GM12878 (cell line): ENCODE measurements around the gene FRMPD2. TPM values are rescaled to one million over a fixed set of nuclear protein-coding genes. Genes with fewer than 3 reads are reported as not detected.

Experiments used
- CTCF ChIP-seq, 3 experiments: IDR thresholded peaks in 2 of 3; conservative IDR thresholded peaks in 1 of 3; 2 replicates each; pipeline ENCODE4 v1.5.1; 2011; ENCODE audit warnings: low read depth in 3 of 3, low read length in 3 of 3, mild to moderate bottlenecking in 3 of 3, control low read depth in 2 of 3, moderate library complexity in 2 of 3, inconsistent platforms in 1 of 3, mixed read lengths in 1 of 3; ENCODE audit not compliant: control insufficient read depth in 2 of 3, insufficient read depth in 1 of 3; ENCODE audit errors: extremely low read depth in 1 of 3
- GABPA ChIP-seq: IDR thresholded peaks from 2 replicates; pipeline ENCODE4 v1.6.1; 2014; ENCODE audit warnings: antibody characterized with exemption, low read depth, mild to moderate bottlenecking, inconsistent platforms
- HSF1 ChIP-seq: fragments of 150-350 bp; IDR thresholded peaks from 2 replicates; pipeline ENCODE4 v1.6.1; 2014; ENCODE audit warnings: mild to moderate bottlenecking, low read depth, low read length
- IKZF1 ChIP-seq: fragments of 450-650 bp; conservative IDR thresholded peaks from 2 replicates; pipeline ENCODE4 v1.6.1; 2017; ENCODE audit warnings: antibody characterized with exemption, mild to moderate bottlenecking
- IRF4 ChIP-seq: IDR thresholded peaks from 2 replicates; pipeline ENCODE4 v1.6.1; 2011; ENCODE audit warnings: low read depth, low read length
- JUNB ChIP-seq: IDR thresholded peaks from 2 replicates; pipeline ENCODE4 v1.6.1; 2016; ENCODE audit warnings: antibody characterized with exemption, mild to moderate bottlenecking
- LARP7 ChIP-seq: fragments of 450-650 bp; IDR thresholded peaks from 2 replicates; pipeline ENCODE4 v1.6.1; 2017; ENCODE audit warnings: mild to moderate bottlenecking
- NFIC ChIP-seq: IDR thresholded peaks from 2 replicates; pipeline ENCODE4 v1.6.1; 2012; ENCODE audit warnings: low read depth, mild to moderate bottlenecking, inconsistent platforms, low read length, moderate library complexity
- PML ChIP-seq: IDR thresholded peaks from 2 replicates; pipeline ENCODE4 v1.6.1; 2012; ENCODE audit warnings: low read length, inconsistent platforms
- POLR2A ChIP-seq: IDR thresholded peaks from 2 replicates; pipeline ENCODE4 v1.6.1; 2011; ENCODE audit warnings: low read depth, mild to moderate bottlenecking, low read length
- TARDBP ChIP-seq: IDR thresholded peaks from 2 replicates; pipeline ENCODE4 v1.6.1; 2016; ENCODE audit warnings: borderline replicate concordance
- WRNIP1 ChIP-seq: IDR thresholded peaks from 2 replicates; pipeline ENCODE4 v1.6.1; 2011; ENCODE audit warnings: low read depth, low read length, improper control_type of control experiment, borderline replicate concordance
- polyA plus RNA-seq, 11 experiments: library from polyadenylated mRNA; depleted of rRNA in 4 of 11; unstranded in 6 of 11; stranded (reverse) in 5 of 11; fragments of >200 nt; fragmentation: Nextera tagmentation in 4 of 11; fragmentation: Illumina TruSeq in 1 of 11; extraction: Ambion mirVana in 4 of 11; extraction: Trizol in 1 of 11; gene quantifications; 1 replicate in 1 of 11; 2 replicates in 10 of 11; pipeline versions ENCODE4 v1.2.1 to v1.2.3, GENCODE V29; 2011 to 2016; ENCODE audit warnings: inconsistent platforms in 2 of 11, missing spikeins in 2 of 11, low read depth in 1 of 11
- total RNA-seq, 4 experiments: library from RNA; depleted of rRNA in 3 of 4; stranded (reverse); fragments of >200 nt in 3 of 4; fragmentation: Illumina TruSeq in 1 of 4; extraction: Trizol in 1 of 4; gene quantifications; 2 replicates each; pipeline versions ENCODE4 v1.2.1 to v1.2.3, GENCODE V29; 2013 to 2021
- TF ChIP-seq, protein P1 (sequence below): IDR thresholded peaks from 2 replicates; pipeline ENCODE4 v1.6.1; 2011; ENCODE audit warnings: low read depth, mild to moderate bottlenecking, low read length, moderate library complexity, borderline replicate concordance; ENCODE audit errors: extremely low read depth
- TF ChIP-seq, protein P2 (sequence below): fragments of 450-650 bp; formaldehyde crosslinking; IDR thresholded peaks from 2 replicates; pipeline ENCODE4 v1.5.0; 2022; ENCODE audit warnings: mild to moderate bottlenecking, missing genetic modification characterization
- TF ChIP-seq, protein P3 (sequence below): fragments of 450-650 bp; IDR thresholded peaks from 2 replicates; pipeline ENCODE4 v1.6.1; 2017; ENCODE audit warnings: mild to moderate bottlenecking, moderate library complexity
- TF ChIP-seq, protein P4 (sequence below): IDR thresholded peaks from 2 replicates; pipeline ENCODE4 v1.6.1; 2012; ENCODE audit warnings: mild to moderate bottlenecking, low read depth, low read length

FRMPD2 gene
- total and polyA plus RNA-seq, 10 of the 15 experiments (the other 5 are each of a cell fraction or from before 2014, with no cell fraction given), result 0.38 to 5.7 (median 1.4) TPM

- TF ChIP-seq JUNB (peak; percentile 54), CTCF (IDR thresholded peaks at IDR 0.05 in 2 of 3, conservative IDR thresholded peaks at IDR 0.05 in 1 of 3; ENCODE audit: control insufficient read depth in 2 of 3, extremely low read depth in 1 of 3, insufficient read depth in 1 of 3, low read depth in 3 of 3, low read length in 3 of 3) (no peak), NFIC (0 out of 2 replicates have a peak, but pooled peaks have one; percentile 46), IKZF1 (peak; percentile 67; the same call in 1 of the 2 replicates), POLR2A (0 out of 2 replicates have a peak, but pooled peaks have one; percentile 22), PML (no peak), TARDBP (no peak), WRNIP1 (no peak), LARP7 (no peak), GABPA (no peak; the same call in 1 of the 2 replicates), HSF1 (no peak), IRF4 (0 out of 2 replicates have a peak, but pooled peaks have one; percentile 12)
- TF ChIP-seq, protein P1, sequence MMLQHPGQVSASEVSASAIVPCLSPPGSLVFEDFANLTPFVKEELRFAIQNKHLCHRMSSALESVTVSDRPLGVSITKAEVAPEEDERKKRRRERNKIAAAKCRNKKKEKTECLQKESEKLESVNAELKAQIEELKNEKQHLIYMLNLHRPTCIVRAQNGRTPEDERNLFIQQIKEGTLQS, result no peak
- TF ChIP-seq, protein P2, sequence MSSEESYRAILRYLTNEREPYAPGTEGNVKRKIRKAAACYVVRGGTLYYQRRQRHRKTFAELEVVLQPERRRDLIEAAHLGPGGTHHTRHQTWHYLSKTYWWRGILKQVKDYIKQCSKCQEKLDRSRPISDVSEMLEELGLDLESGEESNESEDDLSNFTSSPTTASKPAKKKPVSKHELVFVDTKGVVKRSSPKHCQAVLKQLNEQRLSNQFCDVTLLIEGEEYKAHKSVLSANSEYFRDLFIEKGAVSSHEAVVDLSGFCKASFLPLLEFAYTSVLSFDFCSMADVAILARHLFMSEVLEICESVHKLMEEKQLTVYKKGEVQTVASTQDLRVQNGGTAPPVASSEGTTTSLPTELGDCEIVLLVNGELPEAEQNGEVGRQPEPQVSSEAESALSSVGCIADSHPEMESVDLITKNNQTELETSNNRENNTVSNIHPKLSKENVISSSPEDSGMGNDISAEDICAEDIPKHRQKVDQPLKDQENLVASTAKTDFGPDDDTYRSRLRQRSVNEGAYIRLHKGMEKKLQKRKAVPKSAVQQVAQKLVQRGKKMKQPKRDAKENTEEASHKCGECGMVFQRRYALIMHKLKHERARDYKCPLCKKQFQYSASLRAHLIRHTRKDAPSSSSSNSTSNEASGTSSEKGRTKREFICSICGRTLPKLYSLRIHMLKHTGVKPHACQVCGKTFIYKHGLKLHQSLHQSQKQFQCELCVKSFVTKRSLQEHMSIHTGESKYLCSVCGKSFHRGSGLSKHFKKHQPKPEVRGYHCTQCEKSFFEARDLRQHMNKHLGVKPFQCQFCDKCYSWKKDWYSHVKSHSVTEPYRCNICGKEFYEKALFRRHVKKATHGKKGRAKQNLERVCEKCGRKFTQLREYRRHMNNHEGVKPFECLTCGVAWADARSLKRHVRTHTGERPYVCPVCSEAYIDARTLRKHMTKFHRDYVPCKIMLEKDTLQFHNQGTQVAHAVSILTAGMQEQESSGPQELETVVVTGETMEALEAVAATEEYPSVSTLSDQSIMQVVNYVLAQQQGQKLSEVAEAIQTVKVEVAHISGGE (CRISPR knock-in tag), result no peak
- TF ChIP-seq, protein P3, sequence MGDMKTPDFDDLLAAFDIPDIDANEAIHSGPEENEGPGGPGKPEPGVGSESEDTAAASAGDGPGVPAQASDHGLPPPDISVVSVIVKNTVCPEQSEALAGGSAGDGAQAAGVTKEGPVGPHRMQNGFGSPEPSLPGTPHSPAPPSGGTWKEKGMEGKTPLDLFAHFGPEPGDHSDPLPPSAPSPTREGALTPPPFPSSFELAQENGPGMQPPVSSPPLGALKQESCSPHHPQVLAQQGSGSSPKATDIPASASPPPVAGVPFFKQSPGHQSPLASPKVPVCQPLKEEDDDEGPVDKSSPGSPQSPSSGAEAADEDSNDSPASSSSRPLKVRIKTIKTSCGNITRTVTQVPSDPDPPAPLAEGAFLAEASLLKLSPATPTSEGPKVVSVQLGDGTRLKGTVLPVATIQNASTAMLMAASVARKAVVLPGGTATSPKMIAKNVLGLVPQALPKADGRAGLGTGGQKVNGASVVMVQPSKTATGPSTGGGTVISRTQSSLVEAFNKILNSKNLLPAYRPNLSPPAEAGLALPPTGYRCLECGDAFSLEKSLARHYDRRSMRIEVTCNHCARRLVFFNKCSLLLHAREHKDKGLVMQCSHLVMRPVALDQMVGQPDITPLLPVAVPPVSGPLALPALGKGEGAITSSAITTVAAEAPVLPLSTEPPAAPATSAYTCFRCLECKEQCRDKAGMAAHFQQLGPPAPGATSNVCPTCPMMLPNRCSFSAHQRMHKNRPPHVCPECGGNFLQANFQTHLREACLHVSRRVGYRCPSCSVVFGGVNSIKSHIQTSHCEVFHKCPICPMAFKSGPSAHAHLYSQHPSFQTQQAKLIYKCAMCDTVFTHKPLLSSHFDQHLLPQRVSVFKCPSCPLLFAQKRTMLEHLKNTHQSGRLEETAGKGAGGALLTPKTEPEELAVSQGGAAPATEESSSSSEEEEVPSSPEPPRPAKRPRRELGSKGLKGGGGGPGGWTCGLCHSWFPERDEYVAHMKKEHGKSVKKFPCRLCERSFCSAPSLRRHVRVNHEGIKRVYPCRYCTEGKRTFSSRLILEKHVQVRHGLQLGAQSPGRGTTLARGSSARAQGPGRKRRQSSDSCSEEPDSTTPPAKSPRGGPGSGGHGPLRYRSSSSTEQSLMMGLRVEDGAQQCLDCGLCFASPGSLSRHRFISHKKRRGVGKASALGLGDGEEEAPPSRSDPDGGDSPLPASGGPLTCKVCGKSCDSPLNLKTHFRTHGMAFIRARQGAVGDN, result peak; percentile 100
- TF ChIP-seq, protein P4, sequence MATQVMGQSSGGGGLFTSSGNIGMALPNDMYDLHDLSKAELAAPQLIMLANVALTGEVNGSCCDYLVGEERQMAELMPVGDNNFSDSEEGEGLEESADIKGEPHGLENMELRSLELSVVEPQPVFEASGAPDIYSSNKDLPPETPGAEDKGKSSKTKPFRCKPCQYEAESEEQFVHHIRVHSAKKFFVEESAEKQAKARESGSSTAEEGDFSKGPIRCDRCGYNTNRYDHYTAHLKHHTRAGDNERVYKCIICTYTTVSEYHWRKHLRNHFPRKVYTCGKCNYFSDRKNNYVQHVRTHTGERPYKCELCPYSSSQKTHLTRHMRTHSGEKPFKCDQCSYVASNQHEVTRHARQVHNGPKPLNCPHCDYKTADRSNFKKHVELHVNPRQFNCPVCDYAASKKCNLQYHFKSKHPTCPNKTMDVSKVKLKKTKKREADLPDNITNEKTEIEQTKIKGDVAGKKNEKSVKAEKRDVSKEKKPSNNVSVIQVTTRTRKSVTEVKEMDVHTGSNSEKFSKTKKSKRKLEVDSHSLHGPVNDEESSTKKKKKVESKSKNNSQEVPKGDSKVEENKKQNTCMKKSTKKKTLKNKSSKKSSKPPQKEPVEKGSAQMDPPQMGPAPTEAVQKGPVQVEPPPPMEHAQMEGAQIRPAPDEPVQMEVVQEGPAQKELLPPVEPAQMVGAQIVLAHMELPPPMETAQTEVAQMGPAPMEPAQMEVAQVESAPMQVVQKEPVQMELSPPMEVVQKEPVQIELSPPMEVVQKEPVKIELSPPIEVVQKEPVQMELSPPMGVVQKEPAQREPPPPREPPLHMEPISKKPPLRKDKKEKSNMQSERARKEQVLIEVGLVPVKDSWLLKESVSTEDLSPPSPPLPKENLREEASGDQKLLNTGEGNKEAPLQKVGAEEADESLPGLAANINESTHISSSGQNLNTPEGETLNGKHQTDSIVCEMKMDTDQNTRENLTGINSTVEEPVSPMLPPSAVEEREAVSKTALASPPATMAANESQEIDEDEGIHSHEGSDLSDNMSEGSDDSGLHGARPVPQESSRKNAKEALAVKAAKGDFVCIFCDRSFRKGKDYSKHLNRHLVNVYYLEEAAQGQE, result no peak
Measured at GRCh38 chr10:48282829-48283228, 8.3 kb upstream of the FRMPD2 start (continued).
